ENCODE data around the gene SMOC2.

DNA sequence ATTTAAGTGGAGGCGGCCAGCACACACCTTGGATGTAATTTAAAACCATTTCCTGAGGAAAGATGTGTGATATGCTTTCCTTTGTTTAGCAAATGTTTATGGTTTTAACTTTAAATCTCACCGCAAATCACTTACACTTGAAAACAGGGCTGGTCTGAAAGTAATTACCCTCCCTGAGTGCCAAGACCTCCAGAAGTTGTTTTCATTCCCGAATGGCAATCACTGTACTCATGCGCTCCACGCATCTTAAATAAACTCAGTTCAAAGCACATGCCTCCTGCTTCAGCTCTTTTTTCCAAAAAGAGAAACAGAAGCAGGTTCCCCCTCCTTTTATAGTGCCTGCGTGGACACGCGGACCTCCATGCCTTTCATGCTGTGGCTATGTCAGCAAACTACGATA, 224.0 kb downstream of the SMOC2 start:
- TF ChIP-seq, protein P1, sequence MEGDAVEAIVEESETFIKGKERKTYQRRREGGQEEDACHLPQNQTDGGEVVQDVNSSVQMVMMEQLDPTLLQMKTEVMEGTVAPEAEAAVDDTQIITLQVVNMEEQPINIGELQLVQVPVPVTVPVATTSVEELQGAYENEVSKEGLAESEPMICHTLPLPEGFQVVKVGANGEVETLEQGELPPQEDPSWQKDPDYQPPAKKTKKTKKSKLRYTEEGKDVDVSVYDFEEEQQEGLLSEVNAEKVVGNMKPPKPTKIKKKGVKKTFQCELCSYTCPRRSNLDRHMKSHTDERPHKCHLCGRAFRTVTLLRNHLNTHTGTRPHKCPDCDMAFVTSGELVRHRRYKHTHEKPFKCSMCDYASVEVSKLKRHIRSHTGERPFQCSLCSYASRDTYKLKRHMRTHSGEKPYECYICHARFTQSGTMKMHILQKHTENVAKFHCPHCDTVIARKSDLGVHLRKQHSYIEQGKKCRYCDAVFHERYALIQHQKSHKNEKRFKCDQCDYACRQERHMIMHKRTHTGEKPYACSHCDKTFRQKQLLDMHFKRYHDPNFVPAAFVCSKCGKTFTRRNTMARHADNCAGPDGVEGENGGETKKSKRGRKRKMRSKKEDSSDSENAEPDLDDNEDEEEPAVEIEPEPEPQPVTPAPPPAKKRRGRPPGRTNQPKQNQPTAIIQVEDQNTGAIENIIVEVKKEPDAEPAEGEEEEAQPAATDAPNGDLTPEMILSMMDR (IDR thresholded peaks at IDR 0.05) = no peak
- TF ChIP-seq POLR2A (IDR thresholded peaks at IDR 0.05) = no peak

Measured in thyroid gland (tissue), 4 donors.